ENCODE measurements around the gene MAP3K7CL. TPM values are rescaled to one million over a fixed set of nuclear protein-coding genes. Genes with fewer than 3 reads are reported as not detected.

MAP3K7CL gene
- total RNA-seq, 2 experiments from 2014 or later, result 4.9 to 6.3 TPM

- Mint-ChIP-seq H3K9me3 (no peaks in the 10 kb centered on the region), H3K27ac (no peak overlapping the region), H3K27me3 (ENCODE audit: low read depth) (no peaks in the 10 kb centered on the region), H3K4me1 (ENCODE audit: low read depth) (no peaks in the 10 kb centered on the region), H3K4me3 (no peak overlapping the region), H3K36me3 (ENCODE audit: low read depth) (peaks cover 3% of the 10 kb centered on the region)
- CTCF ChIA-PET, result interaction anchor here (0.6 to 1.2 kb wide), 3 partner anchors 49 to 240 kb away, joined by 4 to 5 read pairs (median 5); no protein-coding TSS in a partner anchor
- DNase-seq, result no peak
- intact Hi-C loops (cut with micrococcal nuclease), result no loop called here
Observed at GRCh38 chr21:29104239-29104708, 26.2 kb upstream of the MAP3K7CL start.

GRCh38 chr21:29105218-29105617 lies 25.2 kb upstream of the MAP3K7CL start:
- intact Hi-C loops (cut with micrococcal nuclease), result no loop called here
- CTCF ChIA-PET, result interaction anchor here (0.7 to 1.4 kb wide), 6 partner anchors 8 to 255 kb away, joined by 3 to 5 read pairs (median 4); no protein-coding TSS in a partner anchor
- Mint-ChIP-seq H3K4me1 (ENCODE audit: low read depth) (no peaks in the 10 kb centered on the region), H3K9me3 (no peaks in the 10 kb centered on the region), H3K27ac (no peak overlapping the region), H3K27me3 (ENCODE audit: low read depth) (no peaks in the 10 kb centered on the region), H3K36me3 (ENCODE audit: low read depth) (peaks cover 3% of the 10 kb centered on the region), H3K4me3 (no peak overlapping the region)
- DNase-seq, result no peak

- Mint-ChIP-seq H3K4me3 (no peak overlapping the region), H3K27me3 (ENCODE audit: low read depth) (no peaks in the 10 kb centered on the region), H3K9me3 (no peaks in the 10 kb centered on the region), H3K27ac (no peak overlapping the region), H3K36me3 (ENCODE audit: low read depth) (peaks cover 4% of the 10 kb centered on the region), H3K4me1 (ENCODE audit: low read depth) (no peaks in the 10 kb centered on the region)
- no peak for DNase-seq
- intact Hi-C loops (cut with micrococcal nuclease), result no loop called here
- CTCF ChIA-PET, result interaction anchor here (1.5 kb wide), 2 partner anchors 10 to 261 kb away, joined by 5 to 7 read pairs; no protein-coding TSS in a partner anchor
Observed at GRCh38 chr21:29114765-29115500, 15.5 kb upstream of the MAP3K7CL start.

GRCh38 chr21:29115899-29116298 lies 14.5 kb upstream of the MAP3K7CL start:
- no peaks in the 10 kb centered on the region for H3K36me3 Mint-ChIP-seq (ENCODE audit: low read depth)
- intact Hi-C loops (cut with micrococcal nuclease), result no loop called here
- CTCF ChIA-PET, result interaction anchor here (0.5 to 1.5 kb wide), 3 partner anchors 30 to 260 kb away, joined by 3 to 7 read pairs (median 3); no protein-coding TSS in a partner anchor
- no peaks in the 10 kb centered on the region for H3K4me1 Mint-ChIP-seq (ENCODE audit: low read depth)
- H3K9me3 Mint-ChIP-seq, result no peaks in the 10 kb centered on the region
- DNase-seq, result no peak
- no peaks in the 10 kb centered on the region for H3K27me3 Mint-ChIP-seq (ENCODE audit: low read depth)
- H3K27ac Mint-ChIP-seq, result no peak overlapping the region
- H3K4me3 Mint-ChIP-seq, result no peak overlapping the region

- no peaks in the 10 kb centered on the region for H3K27me3 Mint-ChIP-seq (ENCODE audit: low read depth)
- no peaks in the 10 kb centered on the region for H3K9me3 Mint-ChIP-seq
- CTCF ChIA-PET, result no interaction called here
- no peak overlapping the region for H3K4me3 Mint-ChIP-seq
- intact Hi-C loops (cut with micrococcal nuclease), result no loop called here
- no peaks in the 10 kb centered on the region for H3K36me3 Mint-ChIP-seq (ENCODE audit: low read depth)
- no peak overlapping the region for H3K27ac Mint-ChIP-seq
- H3K4me1 Mint-ChIP-seq (ENCODE audit: low read depth), result no peaks in the 10 kb centered on the region
- no peak for DNase-seq
Observed at GRCh38 chr21:29117372-29117955, 13.0 kb upstream of the MAP3K7CL start.

GRCh38 chr21:29121759-29122158 lies 8.7 kb upstream of the MAP3K7CL start:
- CTCF ChIA-PET, result interaction anchor here (0.7 kb wide), 1 partner anchor 501 kb away, joined by 3 read pairs; no protein-coding TSS in a partner anchor
- no peak for DNase-seq
- H3K36me3 Mint-ChIP-seq (ENCODE audit: low read depth), result peaks cover 2% of the 10 kb centered on the region
- no peaks in the 10 kb centered on the region for H3K4me1 Mint-ChIP-seq (ENCODE audit: low read depth)
- H3K27me3 Mint-ChIP-seq (ENCODE audit: low read depth), result no peaks in the 10 kb centered on the region
- no peak overlapping the region for H3K4me3 Mint-ChIP-seq
- no peak overlapping the region for H3K27ac Mint-ChIP-seq
- intact Hi-C loops (cut with micrococcal nuclease), result no loop called here
- H3K9me3 Mint-ChIP-seq, result no peaks in the 10 kb centered on the region

- Mint-ChIP-seq H3K36me3 (ENCODE audit: low read depth) (peaks cover 2% of the 10 kb centered on the region), H3K27me3 (ENCODE audit: low read depth) (no peaks in the 10 kb centered on the region), H3K4me1 (ENCODE audit: low read depth) (no peaks in the 10 kb centered on the region), H3K27ac (no peak overlapping the region), H3K4me3 (no peak overlapping the region), H3K9me3 (peaks cover 3% of the 10 kb centered on the region)
- CTCF ChIA-PET, result no interaction called here
- no peak for DNase-seq
- intact Hi-C loops (cut with micrococcal nuclease), result no loop called here
Observed at GRCh38 chr21:29124645-29125044, 5.8 kb upstream of the MAP3K7CL start.

GRCh38 chr21:29125191-29125590 lies 5.3 kb upstream of the MAP3K7CL start:
- CTCF ChIA-PET, result no interaction called here
- intact Hi-C loops (cut with micrococcal nuclease), result no loop called here
- H3K27ac Mint-ChIP-seq, result no peak overlapping the region
- peaks cover 3% of the 10 kb centered on the region for H3K9me3 Mint-ChIP-seq
- DNase-seq, result no peak
- H3K27me3 Mint-ChIP-seq (ENCODE audit: low read depth), result no peaks in the 10 kb centered on the region
- H3K4me3 Mint-ChIP-seq, result no peak overlapping the region
- H3K36me3 Mint-ChIP-seq (ENCODE audit: low read depth), result peaks cover 2% of the 10 kb centered on the region
- H3K4me1 Mint-ChIP-seq (ENCODE audit: low read depth), result no peaks in the 10 kb centered on the region

GRCh38 chr21:29125979-29126378 lies 4.5 kb upstream of the MAP3K7CL start:
- H3K36me3 Mint-ChIP-seq (ENCODE audit: low read depth), result peaks cover 2% of the 10 kb centered on the region
- intact Hi-C loops (cut with micrococcal nuclease), result no loop called here

GRCh38 chr21:29133241-29133640 lies 2.8 kb downstream of the MAP3K7CL start:
- peaks cover 3% of the 10 kb centered on the region for H3K9me3 Mint-ChIP-seq
- CTCF ChIA-PET, result no interaction called here
- H3K4me3 Mint-ChIP-seq, result no peak overlapping the region
- no peaks in the 10 kb centered on the region for H3K4me1 Mint-ChIP-seq (ENCODE audit: low read depth)
- H3K27me3 Mint-ChIP-seq (ENCODE audit: low read depth), result no peaks in the 10 kb centered on the region
- H3K36me3 Mint-ChIP-seq (ENCODE audit: low read depth), result no peaks in the 10 kb centered on the region
- intact Hi-C loops (cut with micrococcal nuclease), result no loop called here
- H3K27ac Mint-ChIP-seq, result no peak overlapping the region
- no peak for DNase-seq

More at GRCh38 chr21:29125979-29126378, 4.5 kb upstream of the MAP3K7CL start:
- H3K4me1 Mint-ChIP-seq (ENCODE audit: low read depth), result no peaks in the 10 kb centered on the region
- H3K9me3 Mint-ChIP-seq, result peaks cover 3% of the 10 kb centered on the region
- CTCF ChIA-PET, result no interaction called here
- no peak for DNase-seq
- no peak overlapping the region for H3K4me3 Mint-ChIP-seq
- H3K27ac Mint-ChIP-seq, result no peak overlapping the region
- H3K27me3 Mint-ChIP-seq (ENCODE audit: low read depth), result no peaks in the 10 kb centered on the region

- no peak overlapping the region for H3K27ac Mint-ChIP-seq
- H3K4me3 Mint-ChIP-seq, result no peak overlapping the region
- intact Hi-C loops (cut with micrococcal nuclease), result no loop called here
- peaks cover 3% of the 10 kb centered on the region for H3K9me3 Mint-ChIP-seq
- H3K4me1 Mint-ChIP-seq (ENCODE audit: low read depth), result no peaks in the 10 kb centered on the region
- CTCF ChIA-PET, result no interaction called here
- no peak for DNase-seq
- H3K27me3 Mint-ChIP-seq (ENCODE audit: low read depth), result no peaks in the 10 kb centered on the region
- H3K36me3 Mint-ChIP-seq (ENCODE audit: low read depth), result no peaks in the 10 kb centered on the region
Observed at GRCh38 chr21:29133796-29134195, 3.4 kb downstream of the MAP3K7CL start.

- Mint-ChIP-seq H3K4me3 (no peak overlapping the region), H3K27me3 (ENCODE audit: low read depth) (no peaks in the 10 kb centered on the region), H3K4me1 (ENCODE audit: low read depth) (no peaks in the 10 kb centered on the region), H3K36me3 (ENCODE audit: low read depth) (no peaks in the 10 kb centered on the region), H3K9me3 (no peaks in the 10 kb centered on the region), H3K27ac (no peak overlapping the region)
- CTCF ChIA-PET, result no interaction called here
- DNase-seq, result no peak
- intact Hi-C loops (cut with micrococcal nuclease), result no loop called here
Observed at GRCh38 chr21:29135481-29135880, 5.0 kb downstream of the MAP3K7CL start.

GRCh38 chr21:29136033-29136432 lies 5.6 kb downstream of the MAP3K7CL start:
- Mint-ChIP-seq H3K27ac (no peak overlapping the region), H3K27me3 (ENCODE audit: low read depth) (no peaks in the 10 kb centered on the region), H3K4me1 (ENCODE audit: low read depth) (no peaks in the 10 kb centered on the region), H3K4me3 (no peak overlapping the region), H3K9me3 (no peaks in the 10 kb centered on the region), H3K36me3 (ENCODE audit: low read depth) (no peaks in the 10 kb centered on the region)
- no peak for DNase-seq
- CTCF ChIA-PET, result no interaction called here
- intact Hi-C loops (cut with micrococcal nuclease), result no loop called here

All from activated naive CD4-positive, alpha-beta T cell treated with anti-CD3 and anti-CD28 coated beads for 36 hours (primary cell).